Measurements from ENCODE around the gene NHLRC2. TPM values are rescaled to one million over a fixed set of nuclear protein-coding genes. Genes with fewer than 3 reads are reported as not detected.
A peak's percentile ranks its signal among the peaks of the same experiment; 100 is the strongest.

The NHLRC2 gene
- total RNA-seq, 1 donor from 2014 or later: 23.5 TPM

GRCh38 chr10:113953505-113954272 lies 99.2 kb downstream of the NHLRC2 start:
- H3K36me3 Mint-ChIP-seq (ENCODE audit: unreplicated experiment): no peaks in the 10 kb centered on the region
- no peaks in the 10 kb centered on the region for H3K9me3 Mint-ChIP-seq (ENCODE audit: unreplicated experiment)
- H3K4me3 Mint-ChIP-seq (ENCODE audit: unreplicated experiment): no peak overlapping the region
- DNase-seq: no peak
- no peaks in the 10 kb centered on the region for H3K4me1 Mint-ChIP-seq (ENCODE audit: low read depth, unreplicated experiment)
- no peak overlapping the region for H3K27ac Mint-ChIP-seq (ENCODE audit: unreplicated experiment)
- H3K27me3 Mint-ChIP-seq (ENCODE audit: unreplicated experiment): no peaks in the 10 kb centered on the region
- TF ChIP-seq CTCF (IDR thresholded peaks at IDR 0.05; ENCODE audit: partially characterized antibody, unreplicated experiment): peak; percentile 58

GRCh38 chr10:113954409-113954808 lies 99.9 kb downstream of the NHLRC2 start:
- Mint-ChIP-seq H3K27ac (ENCODE audit: unreplicated experiment) (no peak overlapping the region), H3K4me1 (ENCODE audit: low read depth, unreplicated experiment) (no peaks in the 10 kb centered on the region), H3K9me3 (ENCODE audit: unreplicated experiment) (no peaks in the 10 kb centered on the region), H3K36me3 (ENCODE audit: unreplicated experiment) (no peaks in the 10 kb centered on the region), H3K4me3 (ENCODE audit: unreplicated experiment) (no peak overlapping the region), H3K27me3 (ENCODE audit: unreplicated experiment) (no peaks in the 10 kb centered on the region)
- TF ChIP-seq CTCF (IDR thresholded peaks at IDR 0.05; ENCODE audit: partially characterized antibody, unreplicated experiment): no peak
- no peak for DNase-seq

GRCh38 chr10:113957013-113957412 lies 102.6 kb downstream of the NHLRC2 start:
- Mint-ChIP-seq H3K4me3 (ENCODE audit: unreplicated experiment) (no peak overlapping the region), H3K27ac (ENCODE audit: unreplicated experiment) (no peak overlapping the region), H3K27me3 (ENCODE audit: unreplicated experiment) (no peaks in the 10 kb centered on the region), H3K9me3 (ENCODE audit: unreplicated experiment) (no peaks in the 10 kb centered on the region), H3K36me3 (ENCODE audit: unreplicated experiment) (no peaks in the 10 kb centered on the region), H3K4me1 (ENCODE audit: low read depth, unreplicated experiment) (no peaks in the 10 kb centered on the region)
- no peak for DNase-seq
- TF ChIP-seq CTCF (IDR thresholded peaks at IDR 0.05; ENCODE audit: partially characterized antibody, unreplicated experiment): no peak

GRCh38 chr10:113958631-113959382 lies 104.3 kb downstream of the NHLRC2 start:
- TF ChIP-seq CTCF (IDR thresholded peaks at IDR 0.05; ENCODE audit: partially characterized antibody, unreplicated experiment): no peak
- Mint-ChIP-seq H3K27ac (ENCODE audit: unreplicated experiment) (no peak overlapping the region), H3K9me3 (ENCODE audit: unreplicated experiment) (no peaks in the 10 kb centered on the region), H3K4me1 (ENCODE audit: low read depth, unreplicated experiment) (no peaks in the 10 kb centered on the region), H3K4me3 (ENCODE audit: unreplicated experiment) (no peak overlapping the region), H3K36me3 (ENCODE audit: unreplicated experiment) (no peaks in the 10 kb centered on the region), H3K27me3 (ENCODE audit: unreplicated experiment) (no peaks in the 10 kb centered on the region)
- no peak for DNase-seq

GRCh38 chr10:113959383-113959760 lies 104.9 kb downstream of the NHLRC2 start:
- Mint-ChIP-seq H3K4me3 (ENCODE audit: unreplicated experiment) (no peak overlapping the region), H3K27me3 (ENCODE audit: unreplicated experiment) (no peaks in the 10 kb centered on the region), H3K36me3 (ENCODE audit: unreplicated experiment) (no peaks in the 10 kb centered on the region), H3K27ac (ENCODE audit: unreplicated experiment) (no peak overlapping the region), H3K9me3 (ENCODE audit: unreplicated experiment) (no peaks in the 10 kb centered on the region), H3K4me1 (ENCODE audit: low read depth, unreplicated experiment) (no peaks in the 10 kb centered on the region)
- DNase-seq: no peak
- TF ChIP-seq CTCF (IDR thresholded peaks at IDR 0.05; ENCODE audit: partially characterized antibody, unreplicated experiment): no peak
